Epithelial cell of esophagus (primary cell): ENCODE measurements around the gene ERBIN.

Source experiments
- DNase-seq: peaks from one replicate; pipeline ENCODE4 v3.0.0; 2010; ENCODE audit warnings: low read depth
- H3K4me3 ChIP-seq: 2 replicates; pipeline ENCODE4 v1.5.1; 2011; ENCODE audit warnings: mild to moderate bottlenecking, low read length, control low read depth
- TF ChIP-seq, protein P1 (sequence below): IDR thresholded peaks from 2 replicates; pipeline ENCODE4 v1.5.1; 2011; ENCODE audit warnings: low read depth, mild to moderate bottlenecking, low read length, control low read depth, inconsistent platforms; ENCODE audit not compliant: insufficient read depth; ENCODE audit errors: missing control alignments

The ERBIN gene

DNA sequence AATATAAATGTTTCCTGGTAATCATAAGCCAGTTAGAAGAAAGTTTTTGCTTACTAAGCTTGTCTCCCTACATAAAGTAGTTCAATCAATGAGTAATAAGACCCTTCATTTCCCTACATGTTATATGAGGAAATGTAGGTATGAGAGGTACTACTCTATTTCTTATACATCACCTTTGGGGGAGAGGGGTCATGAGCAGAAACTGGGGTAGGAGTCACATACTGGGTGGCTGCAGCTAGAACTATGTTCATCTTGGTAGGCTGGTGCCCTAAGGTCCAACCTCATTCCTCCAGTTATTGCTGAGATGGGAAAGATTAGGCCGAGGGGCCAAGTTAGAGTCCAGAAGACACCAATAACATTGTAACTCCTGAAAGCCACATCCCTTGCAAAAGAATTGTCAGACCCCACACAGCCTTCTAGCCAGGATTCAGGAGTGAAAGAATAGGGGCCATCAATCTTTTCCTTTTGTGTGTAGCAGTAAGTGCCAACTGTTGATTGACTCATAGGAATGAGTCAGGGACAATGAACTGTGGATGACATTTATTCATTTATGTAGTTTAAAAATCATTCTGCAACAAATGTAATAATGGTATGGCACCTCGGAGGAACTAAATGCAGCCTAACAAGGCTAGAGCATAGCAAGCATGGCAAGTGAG lies 196.1 kb downstream of the ERBIN start:
- no peak overlapping the region for H3K4me3 ChIP-seq
- DNase-seq: peak; percentile 51
- TF ChIP-seq, protein P1, sequence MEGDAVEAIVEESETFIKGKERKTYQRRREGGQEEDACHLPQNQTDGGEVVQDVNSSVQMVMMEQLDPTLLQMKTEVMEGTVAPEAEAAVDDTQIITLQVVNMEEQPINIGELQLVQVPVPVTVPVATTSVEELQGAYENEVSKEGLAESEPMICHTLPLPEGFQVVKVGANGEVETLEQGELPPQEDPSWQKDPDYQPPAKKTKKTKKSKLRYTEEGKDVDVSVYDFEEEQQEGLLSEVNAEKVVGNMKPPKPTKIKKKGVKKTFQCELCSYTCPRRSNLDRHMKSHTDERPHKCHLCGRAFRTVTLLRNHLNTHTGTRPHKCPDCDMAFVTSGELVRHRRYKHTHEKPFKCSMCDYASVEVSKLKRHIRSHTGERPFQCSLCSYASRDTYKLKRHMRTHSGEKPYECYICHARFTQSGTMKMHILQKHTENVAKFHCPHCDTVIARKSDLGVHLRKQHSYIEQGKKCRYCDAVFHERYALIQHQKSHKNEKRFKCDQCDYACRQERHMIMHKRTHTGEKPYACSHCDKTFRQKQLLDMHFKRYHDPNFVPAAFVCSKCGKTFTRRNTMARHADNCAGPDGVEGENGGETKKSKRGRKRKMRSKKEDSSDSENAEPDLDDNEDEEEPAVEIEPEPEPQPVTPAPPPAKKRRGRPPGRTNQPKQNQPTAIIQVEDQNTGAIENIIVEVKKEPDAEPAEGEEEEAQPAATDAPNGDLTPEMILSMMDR: no peak

DNA sequence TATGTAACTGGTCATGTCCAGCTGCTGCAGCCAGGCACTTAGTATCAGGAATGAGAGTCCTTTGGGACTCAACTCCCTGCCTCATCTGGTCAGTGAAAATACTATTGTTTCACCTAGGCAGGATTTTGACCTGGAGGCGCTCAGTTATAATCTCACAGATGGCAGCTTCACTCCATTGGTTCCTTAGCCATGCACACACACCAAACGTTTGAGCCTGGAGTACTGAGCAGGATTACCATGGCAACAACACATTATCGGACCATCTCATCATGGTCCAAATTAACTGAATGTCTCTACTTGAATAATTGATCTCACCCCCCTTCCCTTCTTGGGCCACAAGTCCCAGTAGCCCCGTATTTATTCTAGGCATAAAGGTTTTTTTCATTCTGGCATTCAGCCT lies 202.8 kb downstream of the ERBIN start:
- no peak overlapping the region for H3K4me3 ChIP-seq
- TF ChIP-seq, protein P1: no peak
- no peak for DNase-seq

DNA sequence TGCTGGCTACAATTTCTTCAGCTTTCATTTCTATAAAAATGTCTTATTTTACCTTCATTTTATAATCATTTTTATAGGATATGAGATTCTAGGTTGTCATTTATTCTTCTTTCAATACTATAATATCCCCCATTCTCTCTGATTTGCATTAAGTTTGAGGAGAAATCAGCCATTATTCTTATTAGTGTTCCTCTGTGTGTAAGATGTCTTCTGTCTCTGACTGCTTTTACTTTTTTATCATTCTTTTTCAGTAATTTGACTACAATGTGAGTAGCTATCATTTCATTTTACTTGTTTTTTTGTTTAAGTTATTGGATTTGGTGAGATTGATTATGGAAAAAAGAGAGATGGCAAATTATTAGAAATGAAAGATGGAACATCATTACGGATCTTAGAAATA lies 204.1 kb downstream of the ERBIN start:
- TF ChIP-seq, protein P1: no peak
- H3K4me3 ChIP-seq: no peak overlapping the region
- no peak for DNase-seq
